ENCODE data around the gene SF3B2.
"Not testable (repeated sequence)": the region's sequence is repeated elsewhere in the genome, so short reads cannot be mapped to it uniquely, and the experiment has no call there.

SF3B2 gene

DNA sequence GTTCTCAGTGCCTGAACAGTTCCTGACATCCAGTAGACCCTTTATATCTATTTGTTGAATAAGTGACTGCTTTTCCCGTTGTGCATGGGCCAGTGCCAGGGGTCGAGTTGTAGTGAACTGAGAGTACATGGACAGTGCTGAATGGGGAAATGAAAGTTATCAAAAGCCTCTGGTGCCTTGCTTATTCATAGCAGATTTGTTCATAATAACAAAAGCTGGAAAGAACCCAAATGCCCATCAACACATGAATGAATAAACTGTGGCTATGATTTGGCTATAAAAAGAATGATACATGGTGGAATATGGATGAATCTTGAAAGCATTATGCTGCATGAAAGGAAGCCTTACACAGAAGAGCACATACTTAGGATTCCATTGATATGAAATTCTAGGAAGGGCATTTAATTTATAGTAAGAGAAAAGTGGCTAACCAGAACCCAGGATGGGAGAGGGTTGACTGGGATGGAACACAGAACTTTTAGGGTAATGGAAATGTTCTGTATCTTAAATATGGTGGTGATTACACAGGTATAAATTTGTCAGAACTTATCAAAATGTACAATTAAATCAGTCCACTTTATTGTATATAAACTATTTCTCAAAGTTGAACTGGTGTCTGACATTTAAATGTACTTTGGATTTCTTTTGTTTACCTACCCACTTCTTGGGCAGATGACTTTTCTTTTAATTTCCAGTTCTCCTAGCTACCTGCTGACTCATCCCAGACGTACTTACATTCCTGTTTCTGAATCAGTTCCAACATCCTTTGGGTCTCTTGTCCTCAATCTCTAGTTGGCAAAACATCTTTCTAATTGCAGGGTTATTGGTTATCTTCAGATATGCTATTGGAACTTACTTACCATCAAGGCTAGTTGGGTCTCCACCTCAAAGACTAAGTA lies 60.7 kb downstream of the SF3B2 start:
- no peak for DNase-seq

DNA sequence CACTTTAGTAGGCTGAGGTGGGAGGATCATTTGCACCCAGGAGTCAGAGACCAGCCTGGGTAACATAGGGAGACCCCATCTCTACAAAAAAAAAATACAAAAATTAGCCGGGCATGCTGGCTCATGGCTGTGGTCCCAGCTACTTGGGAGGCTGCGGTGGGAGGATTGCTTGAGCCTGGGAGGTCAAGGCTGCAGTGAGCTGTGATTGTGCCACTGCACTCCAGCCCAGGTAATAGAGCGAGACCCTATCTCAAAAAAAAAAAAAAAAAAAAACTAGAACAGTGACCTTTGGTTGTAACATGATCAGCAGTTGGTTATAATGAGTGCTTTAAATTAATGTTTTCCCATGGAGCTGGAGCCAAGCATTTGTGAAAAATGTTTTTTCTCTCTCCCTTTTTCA lies 62.8 kb downstream of the SF3B2 start:
- not testable (repeated sequence) for DNase-seq

DNA sequence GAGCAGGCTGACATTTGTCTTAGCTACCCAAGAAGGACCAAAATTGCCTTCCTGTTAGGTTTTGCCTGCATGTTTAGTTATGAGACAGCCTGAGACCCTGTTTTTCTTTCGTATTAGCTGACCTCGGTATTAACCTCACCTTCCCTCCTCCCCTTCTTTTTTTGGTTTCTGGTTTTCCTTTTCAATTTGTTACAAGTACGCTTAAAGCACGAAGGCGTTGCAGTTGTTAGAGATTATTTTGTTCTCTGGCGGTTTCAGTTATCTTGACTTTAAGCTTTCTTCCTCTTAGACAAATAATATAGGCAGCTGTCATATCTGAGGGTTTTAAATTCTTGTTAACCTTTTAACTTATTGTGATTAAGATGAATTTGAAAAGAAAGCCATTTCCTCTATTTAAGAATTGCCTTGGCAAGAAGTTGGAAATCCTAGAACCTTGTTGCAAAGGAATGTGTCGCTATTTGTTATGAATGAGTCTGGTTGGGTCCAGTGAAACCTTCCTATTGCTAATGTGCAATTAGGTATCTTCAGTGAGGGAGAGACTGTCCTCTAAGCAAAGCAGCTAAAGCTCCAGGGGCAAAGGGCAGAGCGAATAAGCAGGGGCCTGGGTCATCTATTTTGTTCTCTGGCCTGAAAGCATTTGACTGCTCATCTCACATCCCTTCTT lies 63.6 kb downstream of the SF3B2 start:
- no peak for DNase-seq

DNA sequence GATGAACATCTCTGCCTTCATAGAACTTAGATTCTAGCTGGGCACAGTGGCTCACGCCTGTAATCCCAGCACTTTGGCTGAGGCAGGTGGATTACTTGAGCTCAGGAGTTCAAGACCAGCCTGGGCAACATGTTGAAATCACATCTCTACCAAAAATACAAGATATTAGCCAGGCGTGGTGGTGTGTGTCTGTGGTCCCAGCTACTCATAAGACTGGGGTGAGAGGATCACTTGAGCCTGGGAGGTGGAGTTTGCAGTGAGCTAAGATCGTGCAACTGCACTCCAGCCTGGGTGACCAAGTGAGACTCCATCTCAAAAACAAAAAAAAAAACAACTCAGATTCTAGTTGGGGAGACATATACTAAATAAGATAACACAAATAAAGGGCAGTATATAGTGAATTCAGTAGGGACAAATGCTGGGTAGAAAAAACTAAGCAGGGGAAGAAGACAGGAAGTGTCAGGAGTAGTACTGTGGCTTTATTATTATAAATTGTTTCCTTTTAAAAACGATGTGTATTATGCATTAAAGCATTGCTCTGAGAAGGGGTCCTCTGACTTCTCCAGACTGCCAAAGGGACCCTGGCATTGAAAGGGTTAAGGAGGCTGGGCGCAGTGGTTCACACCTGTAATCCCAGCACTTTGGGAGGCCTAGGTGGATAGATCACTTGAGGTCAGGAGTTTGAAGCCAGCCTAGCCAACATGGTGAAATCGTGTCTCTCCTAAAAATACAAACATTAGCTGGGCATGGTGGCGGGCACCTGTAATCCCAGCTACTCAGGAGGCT lies 64.6 kb downstream of the SF3B2 start:
- DNase-seq = no peak

DNA sequence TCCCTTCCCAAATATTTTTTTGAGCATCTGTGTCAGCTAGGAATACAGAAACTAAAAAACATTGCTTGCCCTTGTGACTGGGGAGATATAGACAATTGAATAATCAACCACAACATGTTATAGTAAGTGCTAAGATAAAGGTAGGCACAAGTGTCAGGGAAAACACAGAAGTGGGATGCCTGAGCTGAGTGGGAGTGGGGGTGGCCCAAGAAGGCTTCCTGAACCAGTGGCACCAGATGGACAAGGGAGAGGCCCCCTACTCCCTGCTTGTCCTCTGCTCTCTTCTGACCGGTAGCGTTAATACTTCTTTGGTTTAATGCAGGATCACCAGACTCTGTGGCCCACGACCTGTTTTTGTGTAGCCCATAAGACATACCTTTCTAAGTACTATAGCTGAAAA lies 66.7 kb downstream of the SF3B2 start:
- no peak for DNase-seq

Measured in stimulated activated CD4-positive, alpha-beta T cell treated with anti-CD3 and anti-CD28 coated beads, Interleukin-4, amount 100 ng/mL, for 4 hours (primary cell).